Liver (tissue), 9 donors: ENCODE data around the gene SH3BP5. TPM values are rescaled to one million over a fixed set of nuclear protein-coding genes. Genes with fewer than 3 reads are reported as not detected.

ENCODE experiments used
- DNase-seq: peaks from one replicate; pipeline ENCODE4 v3.0.0-alpha.2; 2017; ENCODE audit warnings: low spot score
- H3K27ac ChIP-seq, 2 donors: one replicate each; pipeline ENCODE4 v1.7.0; 2013; ENCODE audit warnings: inconsistent platforms in 2 of 2, low read length in 2 of 2, control low read depth in 1 of 2, low read depth in 1 of 2, mild to moderate bottlenecking in 1 of 2
- H3K27me3 ChIP-seq, 4 donors: one replicate each; pipeline versions ENCODE4 v1.6.1 to v1.7.0; 2013; ENCODE audit warnings: low read length in 3 of 4, inconsistent platforms in 1 of 4, mild to moderate bottlenecking in 1 of 4, moderate library complexity in 1 of 4; ENCODE audit not compliant: control insufficient read depth in 4 of 4, insufficient read depth in 4 of 4
- H3K36me3 ChIP-seq, 4 donors: one replicate each; pipeline versions ENCODE4 v1.6.1 to v1.7.0; 2013; ENCODE audit warnings: low read length in 3 of 4, mild to moderate bottlenecking in 3 of 4, low read depth in 1 of 4, moderate library complexity in 1 of 4; ENCODE audit not compliant: control insufficient read depth in 4 of 4, insufficient read depth in 3 of 4
- H3K4me1 ChIP-seq, 4 donors: one replicate each; pipeline versions ENCODE4 v1.6.1 to v1.7.0; 2013; ENCODE audit warnings: low read length in 3 of 4, mild to moderate bottlenecking in 3 of 4, moderate library complexity in 1 of 4; ENCODE audit not compliant: control insufficient read depth in 4 of 4, insufficient read depth in 4 of 4
- H3K4me3 ChIP-seq, 3 donors: one replicate each; pipeline versions ENCODE4 v1.6.1 to v1.7.0; 2013; ENCODE audit warnings: low read length in 3 of 3, control low read depth in 1 of 3, low read depth in 1 of 3, mild to moderate bottlenecking in 1 of 3
- H3K9ac ChIP-seq, 2 donors: one replicate each; pipeline ENCODE4 v1.7.0; 2013; ENCODE audit warnings: low read length in 2 of 2, mild to moderate bottlenecking in 2 of 2, moderate library complexity in 2 of 2, control low read depth in 1 of 2, low read depth in 1 of 2
- H3K9me3 ChIP-seq, 4 donors: one replicate each; pipeline versions ENCODE4 v1.6.1 to v1.7.0; 2013; ENCODE audit warnings: low read length in 3 of 4; ENCODE audit not compliant: control insufficient read depth in 4 of 4
- ATF3 ChIP-seq: IDR thresholded peaks from 2 replicates; pipeline ENCODE4 v1.6.1; 2016; ENCODE audit warnings: antibody characterized with exemption
- CTCF ChIP-seq: fragments of 150-350 bp; IDR thresholded peaks from 2 replicates; pipeline ENCODE4 v1.5.1; 2017; ENCODE audit warnings: improper control_type of control experiment, low read depth, low read length; ENCODE audit not compliant: missing input control
- EGR1 ChIP-seq, 2 donors: IDR thresholded peaks; 2 replicates each; pipeline ENCODE4 v1.6.1; 2016 to 2018; ENCODE audit warnings: antibody characterized with exemption in 2 of 2, low read depth in 2 of 2
- FOXA1 ChIP-seq: IDR thresholded peaks from 2 replicates; pipeline ENCODE4 v1.6.1; 2016; ENCODE audit warnings: antibody characterized with exemption
- FOXA2 ChIP-seq: IDR thresholded peaks from 2 replicates; pipeline ENCODE4 v1.6.1; 2016; ENCODE audit warnings: antibody characterized with exemption
- GABPA ChIP-seq, 2 donors: IDR thresholded peaks in 1 of 2; conservative IDR thresholded peaks in 1 of 2; 2 replicates each; pipeline ENCODE4 v1.6.1; 2016; ENCODE audit warnings: antibody characterized with exemption in 2 of 2, mild to moderate bottlenecking in 1 of 2, moderate library complexity in 1 of 2
- HNF4A ChIP-seq, 2 donors: conservative IDR thresholded peaks; 2 replicates each; pipeline ENCODE4 v1.6.1; 2016; ENCODE audit warnings: antibody characterized with exemption in 2 of 2, mild to moderate bottlenecking in 2 of 2
- HNF4G ChIP-seq: IDR thresholded peaks from 2 replicates; pipeline ENCODE4 v1.6.1; 2016; ENCODE audit warnings: antibody characterized with exemption
- JUND ChIP-seq, 2 donors: IDR thresholded peaks; 2 replicates each; pipeline ENCODE4 v1.6.1; 2016; ENCODE audit warnings: antibody characterized with exemption in 2 of 2
- NR2F2 ChIP-seq: IDR thresholded peaks from 2 replicates; pipeline ENCODE4 v1.6.1; 2016; ENCODE audit warnings: antibody characterized with exemption
- RXRA ChIP-seq, 2 donors: IDR thresholded peaks; 2 replicates each; pipeline ENCODE4 v1.6.1; 2017 to 2018; ENCODE audit warnings: antibody characterized with exemption in 2 of 2, mild to moderate bottlenecking in 1 of 2
- SP1 ChIP-seq: IDR thresholded peaks from 2 replicates; pipeline ENCODE4 v1.6.1; 2018; ENCODE audit warnings: antibody characterized with exemption, mild to moderate bottlenecking
- TAF1 ChIP-seq: conservative IDR thresholded peaks from 2 replicates; pipeline ENCODE4 v1.6.1; 2016; ENCODE audit warnings: antibody characterized with exemption, mild to moderate bottlenecking
- YY1 ChIP-seq: IDR thresholded peaks from 2 replicates; pipeline ENCODE4 v1.6.1; 2016; ENCODE audit warnings: antibody characterized with exemption, mild to moderate bottlenecking
- ZBTB33 ChIP-seq: IDR thresholded peaks from 2 replicates; pipeline ENCODE4 v1.6.1; 2016; ENCODE audit warnings: antibody characterized with exemption
- WGBS: extraction: QIAGEN DNeasy Blood & Tissue Kit; methylation state at CpG from one replicate; pipeline ENCODE4 v1.1.7; 2013; 5-methylcytosine and 5-hydroxymethylcytosine counted together
- polyA plus RNA-seq, 2 donors: library from polyadenylated mRNA; stranded (reverse) in 1 of 2; unstranded in 1 of 2; fragments of 200-250 nt in 1 of 2; fragments of >200 nt in 1 of 2; fragmentation: Nextera tagmentation in 1 of 2; extraction: Ambion mirVana in 1 of 2; gene quantifications; one replicate each; pipeline versions ENCODE4 v1.2.1 to v1.2.3, GENCODE V29; 2013 to 2015
- total RNA-seq, 2 donors: library from RNA; depleted of rRNA; stranded (reverse); fragments of >200 nt; gene quantifications; one replicate each; pipeline ENCODE4 v1.2.3, GENCODE V29; 2014
- TF ChIP-seq, protein P1 (sequence below): IDR thresholded peaks from 2 replicates; pipeline ENCODE4 v1.6.1; 2016; ENCODE audit warnings: antibody characterized with exemption
- donor health status: healthy.
- donor health status: healthy.
- donor health status: healthy.
- donor health status: healthy.
- donor health status: healthy.

Gene SH3BP5
- total and polyA plus RNA-seq, 4 donors = 3.5 to 17.9 (median 11.8) TPM

- TF ChIP-seq FOXA1 = no peak
- TF ChIP-seq ZBTB33 = no peak
- TF ChIP-seq FOXA2 = no peak
- TF ChIP-seq SP1 = no peak
- no peak for TF ChIP-seq NR2F2
These were observed 9.9 kb upstream of the SH3BP5 start (continued) for GRCh38 chr3:15342246-15342645.

DNA sequence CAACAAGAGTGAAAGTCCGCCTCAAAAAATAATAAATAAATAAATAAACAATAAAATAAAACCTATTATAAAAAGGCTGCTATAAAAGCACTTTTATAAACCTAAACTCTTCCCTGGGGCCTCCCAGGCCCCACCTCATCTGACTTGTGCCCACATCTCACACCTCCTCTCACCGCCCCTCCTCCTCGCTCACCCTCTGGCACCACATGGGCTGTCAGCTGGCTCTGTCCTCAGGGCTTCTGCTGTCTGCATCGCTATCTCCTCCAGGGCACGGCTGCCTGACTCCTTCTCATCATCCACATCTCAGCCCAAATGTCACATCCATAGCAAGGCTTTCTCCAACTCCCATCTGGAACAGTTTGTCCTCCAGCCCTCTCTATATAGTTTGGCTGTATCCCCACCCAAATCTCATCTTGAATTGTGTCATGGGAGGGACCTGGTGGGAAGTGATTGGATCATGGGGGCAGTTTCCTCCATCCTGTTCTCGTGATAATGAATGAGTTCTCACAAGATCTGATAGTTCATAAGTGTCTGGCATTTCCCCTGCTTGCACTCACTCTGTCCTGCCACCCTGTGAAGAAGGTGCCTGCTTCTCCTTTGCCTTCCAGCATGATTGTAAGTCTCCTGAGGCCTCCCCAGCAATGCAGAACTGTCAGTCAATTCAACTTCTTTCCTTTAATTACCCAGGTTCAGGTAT, 8.8 kb upstream of the SH3BP5 start:
- no peak for TF ChIP-seq EGR1 (IDR thresholded peaks at IDR 0.05; ENCODE audit: low read depth in 2 of 2)
- no peak for TF ChIP-seq NR2F2
- TF ChIP-seq ZBTB33 = no peak
- no peak for TF ChIP-seq YY1
- no peak for TF ChIP-seq CTCF
- no peak for TF ChIP-seq JUND (IDR thresholded peaks at IDR 0.05)
- TF ChIP-seq GABPA (IDR thresholded peaks at IDR 0.05 in 1 of 2, conservative IDR thresholded peaks at IDR 0.05 in 1 of 2) = no peak
- no peak for TF ChIP-seq HNF4G
- TF ChIP-seq, protein P1, sequence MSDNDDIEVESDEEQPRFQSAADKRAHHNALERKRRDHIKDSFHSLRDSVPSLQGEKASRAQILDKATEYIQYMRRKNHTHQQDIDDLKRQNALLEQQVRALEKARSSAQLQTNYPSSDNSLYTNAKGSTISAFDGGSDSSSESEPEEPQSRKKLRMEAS = no peak
- no peak for TF ChIP-seq ATF3
- TF ChIP-seq RXRA (IDR thresholded peaks at IDR 0.05) = no peak
- no peak for TF ChIP-seq HNF4A (conservative IDR thresholded peaks at IDR 0.05)
- TF ChIP-seq FOXA1 = no peak
- no peak for TF ChIP-seq TAF1
- no peak overlapping the region for H3K27ac ChIP-seq
- no peaks in the 10 kb centered on the region for H3K9me3 ChIP-seq
- no peak for DNase-seq
- H3K9ac ChIP-seq = no peak overlapping the region
- no peak overlapping the region for H3K4me3 ChIP-seq
- H3K36me3 ChIP-seq = no peaks in the 10 kb centered on the region
- H3K27me3 ChIP-seq = no peaks in the 10 kb centered on the region
- 92% methylated on average over 6 of the region's 6 CpGs for WGBS
- peaks cover 0 to 11% (median 10%) of the 10 kb centered on the region in 4 donors for H3K4me1 ChIP-seq
